Mesenchymal stem cell (in vitro differentiated cells and primary cell): ENCODE results near the gene OBSL1.

Experiments used
- DNase-seq: peaks from one replicate; pipeline ENCODE4 v3.0.0-alpha.2; 2013
- H2AFZ ChIP-seq: one replicate; pipeline ENCODE4 v1.6.1; 2013; ENCODE audit warnings: low read depth, mild to moderate bottlenecking, control low read depth, inconsistent platforms, low read length, moderate library complexity
- H2AK5ac ChIP-seq: 2 replicates; pipeline ENCODE4 v1.6.1; 2013; ENCODE audit warnings: low read length, moderate library complexity, mild to moderate bottlenecking, inconsistent platforms; ENCODE audit not compliant: severe bottlenecking
- H2BK120ac ChIP-seq: one replicate; pipeline ENCODE4 v1.6.1; 2013; ENCODE audit warnings: low read depth, mild to moderate bottlenecking, inconsistent platforms, low read length, moderate library complexity
- H2BK12ac ChIP-seq, 2 experiments: one replicate each; pipeline ENCODE4 v1.6.1; 2013; ENCODE audit warnings: inconsistent platforms in 2 of 2, low read length in 2 of 2, mild to moderate bottlenecking in 2 of 2, moderate library complexity in 2 of 2, control low read depth in 1 of 2
- H2BK15ac ChIP-seq: one replicate; pipeline ENCODE4 v1.6.1; 2013; ENCODE audit warnings: mild to moderate bottlenecking, low read depth, inconsistent platforms; ENCODE audit not compliant: poor library complexity, severe bottlenecking
- H2BK5ac ChIP-seq: 2 replicates; pipeline ENCODE4 v1.6.1; 2013; ENCODE audit warnings: low read depth, mild to moderate bottlenecking, low read length, control low read depth, inconsistent platforms; ENCODE audit not compliant: poor library complexity, severe bottlenecking
- H3K14ac ChIP-seq, 2 experiments: one replicate each; pipeline ENCODE4 v1.6.1; 2013; ENCODE audit warnings: inconsistent platforms in 2 of 2, low read length in 2 of 2, control low read depth in 1 of 2, mild to moderate bottlenecking in 1 of 2, moderate library complexity in 1 of 2
- H3K18ac ChIP-seq, 2 experiments: one replicate each; pipeline ENCODE4 v1.6.1; 2013; ENCODE audit warnings: inconsistent platforms in 2 of 2, low read length in 2 of 2, control low read depth in 1 of 2, low read depth in 1 of 2, mild to moderate bottlenecking in 1 of 2
- H3K23ac ChIP-seq, 2 experiments: one replicate each; pipeline ENCODE4 v1.6.1; 2013; ENCODE audit warnings: inconsistent platforms in 2 of 2, low read length in 2 of 2, mild to moderate bottlenecking in 2 of 2, moderate library complexity in 2 of 2, control low read depth in 1 of 2
- H3K27ac ChIP-seq: 2 replicates; pipeline ENCODE4 v1.5.1; 2013; ENCODE audit warnings: mild to moderate bottlenecking, moderate library complexity, low read length, control low read depth, inconsistent platforms; ENCODE audit not compliant: poor library complexity, severe bottlenecking
- H3K27me3 ChIP-seq, 2 experiments: 2 replicates each; pipeline versions ENCODE4 v1.6.1 to v1.7.0; 2013; ENCODE audit warnings: low read length in 2 of 2, mild to moderate bottlenecking in 2 of 2, moderate library complexity in 2 of 2, control low read depth in 1 of 2, inconsistent platforms in 1 of 2; ENCODE audit not compliant: control insufficient read depth in 1 of 2, insufficient read depth in 1 of 2
- H3K36me3 ChIP-seq, 2 experiments: 2 replicates each; pipeline versions ENCODE4 v1.6.1 to v1.7.0; 2013; ENCODE audit warnings: low read length in 2 of 2, control low read depth in 1 of 2, inconsistent platforms in 1 of 2, low read depth in 1 of 2, mild to moderate bottlenecking in 1 of 2; ENCODE audit not compliant: insufficient read depth in 2 of 2, control insufficient read depth in 1 of 2
- H3K4ac ChIP-seq, 2 experiments: one replicate each; pipeline ENCODE4 v1.6.1; 2013; ENCODE audit warnings: inconsistent platforms in 2 of 2, low read length in 2 of 2, mild to moderate bottlenecking in 2 of 2, moderate library complexity in 2 of 2, control low read depth in 1 of 2, low read depth in 1 of 2
- H3K4me1 ChIP-seq: 2 replicates; pipeline ENCODE4 v1.6.1; 2013; ENCODE audit warnings: low read depth, low read length, control low read depth; ENCODE audit not compliant: control insufficient read depth, insufficient read depth
- H3K4me2 ChIP-seq: 2 replicates; pipeline ENCODE4 v1.6.1; 2013; ENCODE audit warnings: low read length, mild to moderate bottlenecking, inconsistent platforms; ENCODE audit not compliant: poor library complexity, severe bottlenecking
- H3K4me3 ChIP-seq, 2 experiments: 2 replicates each; pipeline versions ENCODE4 v1.5.1 to v1.7.0; 2013; ENCODE audit warnings: low read length in 2 of 2, mild to moderate bottlenecking in 2 of 2, control low read depth in 1 of 2, low read depth in 1 of 2; ENCODE audit not compliant: insufficient read depth in 1 of 2
- H3K79me1 ChIP-seq: replicated peaks from 2 replicates; pipeline ENCODE4 v1.6.1; 2013; ENCODE audit warnings: mild to moderate bottlenecking, control low read depth, low read length, inconsistent platforms; ENCODE audit not compliant: poor library complexity, severe bottlenecking
- H3K9ac ChIP-seq: 2 replicates; pipeline ENCODE4 v1.7.0; 2013; ENCODE audit warnings: mild to moderate bottlenecking, low read length, moderate library complexity
- H3K9me3 ChIP-seq: 2 replicates; pipeline ENCODE4 v1.7.0; 2013; ENCODE audit warnings: mild to moderate bottlenecking, low read length; ENCODE audit not compliant: control insufficient read depth
- H4K8ac ChIP-seq: one replicate; pipeline ENCODE4 v1.6.1; 2013; ENCODE audit warnings: inconsistent platforms, mild to moderate bottlenecking, low read length, moderate library complexity
- H4K91ac ChIP-seq: one replicate; pipeline ENCODE4 v1.6.1; 2013; ENCODE audit warnings: mild to moderate bottlenecking, low read length, inconsistent platforms
- WGBS: methylation state at CpG from one replicate; pipeline ENCODE4 v1.1.7; 2013; ENCODE audit warnings: mixed read lengths; 5-methylcytosine and 5-hydroxymethylcytosine counted together

The OBSL1 gene

DNA sequence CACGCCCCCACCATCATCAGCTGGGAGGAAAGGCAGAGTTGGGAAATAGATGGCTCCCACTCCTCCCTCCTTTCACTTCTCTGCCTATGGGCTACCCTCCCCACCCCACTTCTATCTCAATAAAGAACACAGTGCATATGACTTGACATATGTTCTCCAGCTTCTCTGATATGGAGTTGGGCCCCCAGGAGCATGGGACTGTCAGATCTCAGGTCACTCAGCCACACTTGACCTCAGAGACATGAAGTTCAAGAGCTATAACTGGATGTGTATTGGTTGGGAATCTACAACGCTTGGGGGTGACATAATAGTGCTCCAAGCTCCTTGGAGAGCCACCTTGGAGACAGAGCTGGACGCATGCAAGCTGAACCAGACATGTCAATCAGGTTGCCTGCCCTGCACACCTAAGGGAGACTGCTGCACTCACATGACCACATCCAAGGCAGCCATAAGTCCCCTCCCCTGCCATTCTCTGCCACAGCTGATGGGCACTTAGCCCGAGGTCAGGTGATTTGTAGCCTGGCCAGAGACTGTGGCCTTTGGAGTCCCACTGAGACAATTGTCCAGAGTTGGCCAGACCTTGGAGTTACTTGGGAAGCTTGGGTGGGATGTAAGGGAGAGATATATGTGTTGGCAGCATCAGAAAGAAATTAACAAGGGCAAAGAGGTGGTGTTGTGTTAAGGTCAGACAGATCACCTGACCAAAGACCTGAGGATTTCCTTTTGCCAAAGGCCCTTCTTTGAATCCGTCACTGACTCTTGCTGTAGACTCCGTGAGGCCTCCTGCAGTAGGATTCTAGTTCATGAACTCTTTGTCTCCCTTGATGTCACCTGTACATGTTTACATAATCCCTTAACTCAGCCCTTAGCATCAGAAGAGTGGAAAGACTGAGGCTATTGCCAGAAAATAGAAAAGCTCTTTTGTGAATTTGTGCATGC lies 4.5 kb upstream of the OBSL1 start:
- H3K4me1 ChIP-seq: peaks cover 14% of the 10 kb centered on the region
- no peak overlapping the region for H3K23ac ChIP-seq
- H3K27me3 ChIP-seq: peaks cover 36 to 43% of the 10 kb centered on the region in 2 experiments
- no peak overlapping the region for H3K4ac ChIP-seq
- H3K36me3 ChIP-seq: no peaks in the 10 kb centered on the region
- no peak overlapping the region for H3K14ac ChIP-seq
- no peak overlapping the region for H3K9ac ChIP-seq
- H3K27ac ChIP-seq: no peak overlapping the region
- H3K4me2 ChIP-seq: no peak overlapping the region
- H2BK12ac ChIP-seq: no peak overlapping the region
- no peak overlapping the region for H4K91ac ChIP-seq
- H3K4me3 ChIP-seq: no peak overlapping the region
- H3K79me1 ChIP-seq: no peaks in the 10 kb centered on the region
- H2BK5ac ChIP-seq: no peak overlapping the region
- H2AK5ac ChIP-seq: no peak overlapping the region
- no peak overlapping the region for H2BK15ac ChIP-seq
- H3K9me3 ChIP-seq: no peaks in the 10 kb centered on the region
- H4K8ac ChIP-seq: no peak overlapping the region
- no peak for DNase-seq
- H2BK120ac ChIP-seq: no peak overlapping the region
- no peak overlapping the region for H2AFZ ChIP-seq
- H3K18ac ChIP-seq: no peak overlapping the region
- 85% methylated on average over 6 of the region's 6 CpGs for WGBS

DNA sequence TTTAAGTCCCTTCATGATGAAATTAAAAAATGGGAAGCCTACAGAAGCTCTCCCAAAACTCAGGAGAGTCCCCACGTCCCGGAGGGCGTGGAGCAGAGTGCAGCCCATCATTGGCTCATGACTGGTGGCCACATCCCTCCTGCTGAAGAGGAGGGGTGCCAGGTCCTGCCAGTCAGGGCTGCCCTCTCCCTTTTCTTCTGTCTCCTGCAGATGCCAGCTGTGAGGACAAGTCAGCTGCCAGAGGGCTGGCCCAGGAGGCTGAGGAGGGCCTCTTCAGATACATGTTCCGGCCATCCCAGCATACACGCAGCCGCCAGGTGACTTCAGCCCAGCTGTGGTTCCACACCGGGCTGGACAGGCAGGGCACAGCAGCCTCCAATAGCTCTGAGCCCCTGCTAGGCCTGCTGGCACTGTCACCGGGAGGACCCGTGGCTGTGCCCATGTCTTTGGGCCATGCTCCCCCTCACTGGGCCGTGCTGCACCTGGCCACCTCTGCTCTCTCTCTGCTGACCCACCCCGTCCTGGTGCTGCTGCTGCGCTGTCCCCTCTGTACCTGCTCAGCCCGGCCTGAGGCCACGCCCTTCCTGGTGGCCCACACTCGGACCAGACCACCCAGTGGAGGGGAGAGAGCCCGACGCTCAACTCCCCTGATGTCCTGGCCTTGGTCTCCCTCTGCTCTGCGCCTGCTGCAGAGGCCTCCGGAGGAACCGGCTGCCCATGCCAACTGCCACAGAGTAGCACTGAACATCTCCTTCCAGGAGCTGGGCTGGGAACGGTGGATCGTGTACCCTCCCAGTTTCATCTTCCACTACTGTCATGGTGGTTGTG lies 3.4 kb upstream of the OBSL1 start:
- Histone ChIP-seq H3K4ac (no peak overlapping the region), H2BK120ac (no peak overlapping the region), H3K4me1 (peaks cover 22% of the 10 kb centered on the region), H2AK5ac (no peak overlapping the region), H3K4me2 (no peak overlapping the region), H3K36me3 (peaks cover 0 to 2% of the 10 kb centered on the region in 2 experiments), H3K79me1 (peaks cover 6% of the 10 kb centered on the region), H2BK5ac (no peak overlapping the region), H3K14ac (peak overlapping the region in 1 of 2 experiments; percentile 7), H2BK12ac (no peak overlapping the region), H2BK15ac (no peak overlapping the region), H2AFZ (no peak overlapping the region), H4K91ac (no peak overlapping the region), H3K9ac (no peak overlapping the region), H4K8ac (no peak overlapping the region), H3K18ac (no peak overlapping the region), H3K4me3 (no peak overlapping the region), H3K27ac (no peak overlapping the region), H3K27me3 (peaks cover 36 to 43% of the 10 kb centered on the region in 2 experiments), H3K9me3 (no peaks in the 10 kb centered on the region), H3K23ac (no peak overlapping the region)
- 90% methylated on average over 22 of the region's 22 CpGs for WGBS
- DNase-seq: no peak

DNA sequence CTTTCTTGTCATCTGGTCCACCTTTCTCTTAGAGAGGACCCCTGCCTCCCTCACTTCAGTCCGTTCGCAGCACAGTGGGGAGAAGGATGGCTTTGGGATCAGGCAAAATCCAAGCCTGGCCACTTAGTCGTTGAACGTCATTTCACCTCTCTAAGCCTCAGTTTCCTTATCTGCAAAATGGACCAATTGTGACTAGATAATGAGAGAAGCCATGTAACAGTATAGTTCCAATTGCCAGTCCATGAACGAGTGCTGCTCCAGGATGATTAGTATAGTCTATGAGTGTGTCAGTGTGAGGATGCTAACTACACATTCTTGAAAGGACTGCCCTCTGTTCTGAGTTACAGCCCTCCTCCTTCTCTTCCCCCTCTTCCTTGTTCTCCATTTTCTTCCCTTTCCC lies 1.8 kb upstream of the OBSL1 start:
- H2BK120ac ChIP-seq: no peak overlapping the region
- no peak for DNase-seq
- no peak overlapping the region for H2BK5ac ChIP-seq
- H3K18ac ChIP-seq: no peak overlapping the region
- no peak overlapping the region for H3K23ac ChIP-seq
- no peak overlapping the region for H3K9ac ChIP-seq
- peaks cover 25% of the 10 kb centered on the region for H3K4me1 ChIP-seq
- H2BK15ac ChIP-seq: no peak overlapping the region
- H2AK5ac ChIP-seq: no peak overlapping the region
- H3K27me3 ChIP-seq: peaks cover 35 to 36% of the 10 kb centered on the region in 2 experiments
- no peaks in the 10 kb centered on the region for H3K9me3 ChIP-seq
- H3K4ac ChIP-seq: no peak overlapping the region
- no peak overlapping the region for H3K27ac ChIP-seq
- peaks cover 7% of the 10 kb centered on the region for H3K79me1 ChIP-seq
- H3K4me3 ChIP-seq: no peak overlapping the region
- H3K14ac ChIP-seq: no peak overlapping the region
- WGBS: 95% methylated on average over 2 of the region's 5 CpGs
- H2AFZ ChIP-seq: no peak overlapping the region
- peaks cover 4 to 8% of the 10 kb centered on the region in 2 experiments for H3K36me3 ChIP-seq
- H2BK12ac ChIP-seq: no peak overlapping the region
- H4K91ac ChIP-seq: no peak overlapping the region
- no peak overlapping the region for H3K4me2 ChIP-seq
- no peak overlapping the region for H4K8ac ChIP-seq
